Measurements from ENCODE around the gene SMIM8. TPM values are rescaled to one million over a fixed set of nuclear protein-coding genes. Genes with fewer than 3 reads are reported as not detected.

Gene SMIM8
- total RNA-seq, 4 donors from 2014 or later, result 5.3 to 12.0 (median 7.5) TPM

- Histone ChIP-seq H3K27me3 (no peaks in the 10 kb centered on the region), H3K36me3 (no peaks in the 10 kb centered on the region), H3K4me1 (peaks cover 4 to 19% (median 10%) of the 10 kb centered on the region in 4 donors), H3K9me3 (no peaks in the 10 kb centered on the region), H3K4me3 (no peak overlapping the region), H3K27ac (replicated peaks in 1 of 4) (no peak overlapping the region)
- TF ChIP-seq POLR2A (IDR thresholded peaks at IDR 0.05; ENCODE audit: low read depth), result no peak
- no peak for TF ChIP-seq EP300 (IDR thresholded peaks at IDR 0.05)
- no peak for TF ChIP-seq POLR2AphosphoS5 (IDR thresholded peaks at IDR 0.05)
- TF ChIP-seq CTCF (IDR thresholded peaks at IDR 0.05), result no peak
- no peak for DNase-seq (ENCODE audit: extremely low spot score)
- WGBS, result 73% methylated on average over 3 of the region's 3 CpGs
- intact Hi-C loops (cut with DNase I), result no loop called here
These were observed 11.3 kb downstream of the SMIM8 start for GRCh38 chr6:87333591-87334181.

- H3K9me3 ChIP-seq, result no peaks in the 10 kb centered on the region
- DNase-seq (ENCODE audit: extremely low spot score), result no peak
- H3K27me3 ChIP-seq, result no peaks in the 10 kb centered on the region
- 67% methylated on average over 1 of the region's 1 CpG for whole genome bisulfite sequencing
- TF ChIP-seq CTCF (IDR thresholded peaks at IDR 0.05), result no peak
- no peak for TF ChIP-seq POLR2A (IDR thresholded peaks at IDR 0.05; ENCODE audit: low read depth)
- H3K36me3 ChIP-seq, result no peaks in the 10 kb centered on the region
- intact Hi-C loops (cut with DNase I), result no loop called here
- no peak overlapping the region for H3K4me3 ChIP-seq
- peaks cover 4 to 19% (median 10%) of the 10 kb centered on the region in 4 donors for H3K4me1 ChIP-seq
- H3K27ac ChIP-seq (replicated peaks in 1 of 4), result no peak overlapping the region
These were observed 12.3 kb downstream of the SMIM8 start for GRCh38 chr6:87334683-87335082.

- intact Hi-C loops (cut with DNase I), result no loop called here
- Histone ChIP-seq H3K27ac (replicated peaks in 1 of 4) (no peak overlapping the region), H3K4me3 (no peak overlapping the region), H3K27me3 (no peaks in the 10 kb centered on the region), H3K36me3 (no peaks in the 10 kb centered on the region), H3K9me3 (no peaks in the 10 kb centered on the region), H3K4me1 (peaks cover 4 to 19% (median 10%) of the 10 kb centered on the region in 4 donors)
- DNase-seq (ENCODE audit: extremely low spot score), result no peak
- TF ChIP-seq EP300 (IDR thresholded peaks at IDR 0.05) (no peak), POLR2A (IDR thresholded peaks at IDR 0.05; ENCODE audit: low read depth) (no peak), POLR2AphosphoS5 (IDR thresholded peaks at IDR 0.05) (no peak), CTCF (IDR thresholded peaks at IDR 0.05) (no peak)
- 87% methylated on average over 4 of the region's 4 CpGs for WGBS
These were observed 14.0 kb downstream of the SMIM8 start for GRCh38 chr6:87336367-87336766.

GRCh38 chr6:87340230-87340629 is 17.8 kb downstream of the SMIM8 start:
- H3K4me3 ChIP-seq, result no peak overlapping the region
- H3K4me1 ChIP-seq, result peaks cover 0 to under 1% (median 0%) of the 10 kb centered on the region in 4 donors
- no peaks in the 10 kb centered on the region for H3K9me3 ChIP-seq
- H3K27me3 ChIP-seq, result no peaks in the 10 kb centered on the region
- no peak for TF ChIP-seq CTCF (IDR thresholded peaks at IDR 0.05)
- no peak for TF ChIP-seq POLR2A (IDR thresholded peaks at IDR 0.05; ENCODE audit: low read depth)
- no peak for TF ChIP-seq EP300 (IDR thresholded peaks at IDR 0.05)
- TF ChIP-seq POLR2AphosphoS5 (IDR thresholded peaks at IDR 0.05), result no peak
- no peak overlapping the region for H3K27ac ChIP-seq (replicated peaks in 1 of 4)
- intact Hi-C loops (cut with DNase I), result no loop called here
- DNase-seq (ENCODE audit: extremely low spot score), result no peak
- H3K36me3 ChIP-seq, result peaks cover 0 to 7% (median 0%) of the 10 kb centered on the region in 4 donors
- WGBS, result 93% methylated on average over 4 of the region's 4 CpGs

GRCh38 chr6:87341158-87341557 is 18.8 kb downstream of the SMIM8 start:
- WGBS, result 90% methylated on average over 2 of the region's 2 CpGs
- intact Hi-C loops (cut with DNase I), result no loop called here
- H3K27me3 ChIP-seq, result no peaks in the 10 kb centered on the region
- peaks cover 0 to 7% (median 0%) of the 10 kb centered on the region in 4 donors for H3K36me3 ChIP-seq
- no peak for DNase-seq (ENCODE audit: extremely low spot score)
- no peaks in the 10 kb centered on the region for H3K4me1 ChIP-seq
- no peaks in the 10 kb centered on the region for H3K9me3 ChIP-seq
- no peak overlapping the region for H3K27ac ChIP-seq (replicated peaks in 1 of 4)
- H3K4me3 ChIP-seq, result no peak overlapping the region
- TF ChIP-seq CTCF (IDR thresholded peaks at IDR 0.05) (no peak), EP300 (IDR thresholded peaks at IDR 0.05) (no peak), POLR2AphosphoS5 (IDR thresholded peaks at IDR 0.05) (no peak), POLR2A (IDR thresholded peaks at IDR 0.05; ENCODE audit: low read depth) (no peak)

Data from esophagus muscularis mucosa (tissue), 4 donors.